ENCODE measurements around the gene PRKCE. TPM values are rescaled to one million over a fixed set of nuclear protein-coding genes. Genes with fewer than 3 reads are reported as not detected.
"Not testable (repeated sequence)": the region's sequence is repeated elsewhere in the genome, so short reads cannot be mapped to it uniquely, and the experiment has no call there.

PRKCE gene
- total RNA-seq, 1 experiment from 2014 or later: 1.3 TPM

- Mint-ChIP-seq H3K36me3 (ENCODE audit: insufficient read depth in 1 of 3, low read depth in 3 of 3) (no peaks in the 10 kb centered on the region), H3K9me3 (no peaks in the 10 kb centered on the region)
- H4K20me1 ChIP-seq (ENCODE audit: control insufficient read depth, insufficient read depth, insufficient read length): no peaks in the 10 kb centered on the region
Observed at GRCh38 chr2:45889620-45890370, 238.3 kb downstream of the PRKCE start.

DNA sequence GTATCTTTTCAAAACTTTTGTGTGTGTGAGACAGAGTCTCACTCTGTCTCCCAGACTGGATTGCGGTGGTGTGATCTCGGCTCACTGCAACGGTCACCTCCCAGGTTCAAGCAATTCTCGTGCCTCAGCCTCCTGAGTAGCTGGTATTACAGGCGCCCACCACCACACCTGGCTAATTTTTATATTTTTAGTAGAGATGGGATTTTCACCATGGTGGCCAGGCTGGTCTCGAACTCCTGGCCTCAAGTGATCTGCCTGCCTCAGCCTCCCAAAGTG lies 238.8 kb downstream of the PRKCE start:
- not testable (repeated sequence) for H3K4me1 ChIP-seq (ENCODE audit: insufficient read depth, low read length); H3K4me3 Mint-ChIP-seq; H3K27ac ChIP-seq (ENCODE audit: insufficient read length, low read depth, low read length); H3K23ac ChIP-seq (ENCODE audit: insufficient read length, low read depth, low read length); H4K8ac ChIP-seq (replicated peaks; ENCODE audit: insufficient read length, low read depth, low read length); H2BK120ac ChIP-seq (ENCODE audit: low read depth, low read length, poor library complexity, severe bottlenecking); H2BK5ac ChIP-seq (ENCODE audit: insufficient read length, low read length); H3K4me2 ChIP-seq (ENCODE audit: insufficient read depth, insufficient read length, low read length); H3K14ac ChIP-seq (ENCODE audit: insufficient read depth, low read length); H3K27me3 ChIP-seq (ENCODE audit: insufficient read depth, low read length); H2BK12ac ChIP-seq (ENCODE audit: insufficient read length, low read depth, low read length); H3K27ac Mint-ChIP-seq; H2AFZ ChIP-seq (ENCODE audit: low read length); H3K18ac ChIP-seq (ENCODE audit: insufficient read length, low read depth, low read length); H3K27me3 Mint-ChIP-seq (ENCODE audit: low read depth); H4K5ac ChIP-seq (ENCODE audit: insufficient read length, low read depth, low read length); H2BK15ac ChIP-seq (ENCODE audit: low read depth, low read length); H3K56ac ChIP-seq (ENCODE audit: insufficient read length, low read depth, low read length); H3K4ac ChIP-seq (ENCODE audit: low read depth, low read length); H2BK20ac ChIP-seq (ENCODE audit: low read depth, low read length, poor library complexity, severe bottlenecking); H3T11ph ChIP-seq (ENCODE audit: low read length); H3K4me1 Mint-ChIP-seq; H3K79me2 ChIP-seq (ENCODE audit: insufficient read depth, low read length); H3K23me2 ChIP-seq (ENCODE audit: insufficient read length, low read depth, low read length, poor library complexity, severe bottlenecking); H2AK5ac ChIP-seq (ENCODE audit: insufficient read length, low read length); H3K9ac ChIP-seq (ENCODE audit: extremely low read depth, insufficient read length, low read length); H3K9me3 Mint-ChIP-seq; H3K36me3 Mint-ChIP-seq (ENCODE audit: insufficient read depth in 1 of 3, low read depth in 3 of 3); H3K9me3 ChIP-seq (ENCODE audit: control insufficient read depth, low read depth, low read length); H4K20me1 ChIP-seq (ENCODE audit: control insufficient read depth, insufficient read depth, insufficient read length); H3K79me1 ChIP-seq (ENCODE audit: insufficient read depth, low read depth, low read length, poor library complexity, severe bottlenecking); H4K91ac ChIP-seq (ENCODE audit: insufficient read length, low read depth, low read length); DNase-seq
- WGBS (ENCODE audit: extremely low coverage, insufficient read length, low lambda C conversion rate): no CpG with 5 or more reads among the region's 6 CpGs

More at GRCh38 chr2:45889620-45890370, 238.3 kb downstream of the PRKCE start:
- no peak overlapping the region for H2BK12ac ChIP-seq (ENCODE audit: insufficient read length, low read depth, low read length)
- WGBS (ENCODE audit: extremely low coverage, insufficient read length, low lambda C conversion rate): no CpG with 5 or more reads among the region's 7 CpGs
- H2BK120ac ChIP-seq (ENCODE audit: low read depth, low read length, poor library complexity, severe bottlenecking): no peak overlapping the region
- no peaks in the 10 kb centered on the region for H3K9me3 ChIP-seq (ENCODE audit: control insufficient read depth, low read depth, low read length)
- no peak overlapping the region for H3K18ac ChIP-seq (ENCODE audit: insufficient read length, low read depth, low read length)
- H2AK5ac ChIP-seq (ENCODE audit: insufficient read length, low read length): no peak overlapping the region
- no peak for DNase-seq
- no peak overlapping the region for H2AFZ ChIP-seq (ENCODE audit: low read length)
- H3K23me2 ChIP-seq (ENCODE audit: insufficient read length, low read depth, low read length, poor library complexity, severe bottlenecking): no peaks in the 10 kb centered on the region
- no peaks in the 10 kb centered on the region for H3K4me1 ChIP-seq (ENCODE audit: insufficient read depth, low read length)
- H3K79me2 ChIP-seq (ENCODE audit: insufficient read depth, low read length): no peaks in the 10 kb centered on the region
- H3T11ph ChIP-seq (ENCODE audit: low read length): no peak overlapping the region
- H3K27ac ChIP-seq (ENCODE audit: insufficient read length, low read depth, low read length): no peak overlapping the region
- no peaks in the 10 kb centered on the region for H3K79me1 ChIP-seq (ENCODE audit: insufficient read depth, low read depth, low read length, poor library complexity, severe bottlenecking)
- H2BK20ac ChIP-seq (ENCODE audit: low read depth, low read length, poor library complexity, severe bottlenecking): no peak overlapping the region
- no peak overlapping the region for H4K91ac ChIP-seq (ENCODE audit: insufficient read length, low read depth, low read length)
- Mint-ChIP-seq H3K4me3 (no peak overlapping the region), H3K27ac (no peak overlapping the region), H3K4me1 (peaks cover 6 to 7% of the 10 kb centered on the region in 2 experiments; a peak in 2 of 4 replicates), H3K27me3 (ENCODE audit: low read depth) (peaks cover 3% of the 10 kb centered on the region)
- H3K4me2 ChIP-seq (ENCODE audit: insufficient read depth, insufficient read length, low read length): no peak overlapping the region
- H3K56ac ChIP-seq (ENCODE audit: insufficient read length, low read depth, low read length): no peak overlapping the region
- H3K23ac ChIP-seq (ENCODE audit: insufficient read length, low read depth, low read length): no peak overlapping the region
- no peak overlapping the region for H4K8ac ChIP-seq (replicated peaks; ENCODE audit: insufficient read length, low read depth, low read length)
- TF ChIP-seq CTCF (conservative IDR thresholded peaks at IDR 0.05): no peak
- H2BK15ac ChIP-seq (ENCODE audit: low read depth, low read length): no peak overlapping the region
- H4K5ac ChIP-seq (ENCODE audit: insufficient read length, low read depth, low read length): no peak overlapping the region
- no peak overlapping the region for H2BK5ac ChIP-seq (ENCODE audit: insufficient read length, low read length)
- H3K14ac ChIP-seq (ENCODE audit: insufficient read depth, low read length): no peak overlapping the region
- H3K9ac ChIP-seq (ENCODE audit: extremely low read depth, insufficient read length, low read length): no peak overlapping the region
- no peaks in the 10 kb centered on the region for H3K27me3 ChIP-seq (ENCODE audit: insufficient read depth, low read length)
- H3K4ac ChIP-seq (ENCODE audit: low read depth, low read length): no peak overlapping the region
